ENCODE measurements around the gene SALL4.
"Not testable (repeated sequence)": the region's sequence is repeated elsewhere in the genome, so short reads cannot be mapped to it uniquely, and the experiment has no call there.

SALL4 gene

DNA sequence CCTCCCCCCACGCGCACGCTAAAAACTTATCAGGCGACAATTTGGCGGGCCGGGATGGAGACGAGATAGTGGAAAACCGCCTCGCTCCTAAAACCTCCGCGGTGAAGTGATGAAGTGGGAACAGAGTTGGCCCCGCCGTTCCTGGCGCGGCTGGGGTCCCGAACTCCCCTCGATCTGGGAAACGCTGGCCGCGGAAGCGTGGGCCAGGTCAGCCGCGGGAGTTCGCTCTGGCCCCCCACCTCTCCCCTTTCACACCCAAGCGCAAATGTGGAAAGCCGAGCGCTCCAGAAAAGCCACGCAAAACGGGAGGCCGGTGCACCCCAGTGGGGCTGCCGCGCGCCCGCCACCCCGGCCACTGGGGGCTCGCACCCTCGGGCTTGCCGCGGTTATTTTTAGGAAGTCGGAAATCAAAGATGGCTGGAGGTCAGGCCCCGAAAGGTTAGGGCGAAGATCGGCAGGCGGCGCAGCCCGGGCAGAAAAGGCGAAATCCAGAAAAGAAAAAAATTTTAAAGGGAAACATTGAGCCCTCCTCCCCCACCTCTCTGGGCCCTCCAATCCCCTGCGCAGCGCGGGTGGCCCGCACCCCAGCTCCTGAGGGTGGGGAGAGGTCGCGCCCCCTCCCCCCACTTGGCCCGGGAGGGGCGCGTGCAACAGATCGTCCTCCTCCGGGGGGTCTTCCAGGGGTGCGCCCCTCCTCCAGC is 1.0 kb downstream of the SALL4 start:
- no peak for DNase-seq

DNA sequence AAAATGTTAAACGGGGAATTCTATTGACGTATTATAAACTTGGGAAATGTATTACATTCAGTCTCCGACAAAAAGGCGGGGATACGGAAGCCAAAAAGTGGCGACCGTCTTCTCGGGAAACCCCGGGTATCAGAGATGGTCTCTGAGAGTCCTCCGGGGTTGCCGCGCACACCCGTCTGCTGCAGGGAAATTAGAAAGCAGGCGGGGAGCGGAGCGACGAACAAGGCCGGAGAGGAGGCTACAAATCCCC is 1.5 kb downstream of the SALL4 start:
- DNase-seq: no peak

DNA sequence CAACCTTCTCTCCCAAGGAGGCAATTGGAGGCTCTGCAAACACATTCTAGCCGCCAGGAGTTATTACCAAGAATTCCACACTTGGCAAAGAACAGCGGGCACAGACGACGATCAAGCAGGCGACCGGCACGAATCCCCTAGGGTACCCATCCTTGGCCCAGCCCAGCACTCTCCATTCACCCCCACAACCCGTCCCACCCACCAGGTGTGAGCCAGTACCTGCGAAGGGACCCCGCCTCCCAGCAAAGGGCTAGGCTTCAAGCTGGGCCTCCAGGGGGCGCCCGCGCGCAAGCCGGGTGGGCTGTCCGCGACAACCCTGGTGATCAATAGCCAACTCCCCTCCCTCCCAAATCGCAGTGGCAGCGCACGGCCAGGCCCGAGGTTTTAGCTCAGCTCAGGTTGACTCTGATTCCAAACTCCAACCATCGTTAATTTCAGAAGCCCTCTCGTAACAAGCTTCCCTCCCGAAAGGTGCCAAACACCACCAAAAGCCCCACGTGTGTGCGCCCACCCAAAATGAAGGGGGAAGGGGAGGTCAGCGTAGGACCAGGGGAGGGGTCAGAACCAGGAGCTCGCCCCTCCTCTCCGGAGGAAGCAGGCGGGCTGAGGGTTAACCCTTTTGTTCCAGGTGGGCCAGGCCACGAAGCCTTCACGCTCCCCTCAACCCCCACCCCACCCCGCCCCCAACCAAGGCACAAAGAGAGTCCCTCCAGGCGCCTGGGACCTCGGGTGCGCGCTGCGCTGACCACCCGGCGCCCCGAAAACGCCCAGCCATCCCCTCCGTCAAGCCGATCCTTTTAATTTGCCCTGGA is 2.1 kb downstream of the SALL4 start:
- peak; percentile 75 for DNase-seq

DNA sequence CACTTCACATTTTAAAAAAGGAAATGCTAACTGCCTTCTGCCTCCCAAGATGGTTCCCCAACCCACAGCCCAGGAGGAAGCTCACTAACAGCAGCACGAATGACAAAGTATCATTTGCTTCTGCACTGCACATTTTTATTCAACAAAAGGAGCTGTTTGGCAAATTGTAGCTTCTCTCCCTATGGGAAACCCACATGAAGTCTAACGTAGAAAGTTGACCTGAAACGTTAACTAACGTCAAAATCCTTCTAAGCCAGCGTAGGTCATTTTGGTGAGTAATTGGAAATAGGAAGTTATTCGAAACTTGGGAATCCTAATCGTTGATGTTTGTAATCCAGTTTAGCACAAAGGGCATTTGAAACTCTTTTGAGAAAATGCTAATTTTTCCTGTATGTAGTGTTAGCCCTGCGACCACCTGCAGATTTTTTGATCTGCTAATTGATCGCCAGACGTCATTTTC is 2.9 kb downstream of the SALL4 start:
- no peak for DNase-seq

DNA sequence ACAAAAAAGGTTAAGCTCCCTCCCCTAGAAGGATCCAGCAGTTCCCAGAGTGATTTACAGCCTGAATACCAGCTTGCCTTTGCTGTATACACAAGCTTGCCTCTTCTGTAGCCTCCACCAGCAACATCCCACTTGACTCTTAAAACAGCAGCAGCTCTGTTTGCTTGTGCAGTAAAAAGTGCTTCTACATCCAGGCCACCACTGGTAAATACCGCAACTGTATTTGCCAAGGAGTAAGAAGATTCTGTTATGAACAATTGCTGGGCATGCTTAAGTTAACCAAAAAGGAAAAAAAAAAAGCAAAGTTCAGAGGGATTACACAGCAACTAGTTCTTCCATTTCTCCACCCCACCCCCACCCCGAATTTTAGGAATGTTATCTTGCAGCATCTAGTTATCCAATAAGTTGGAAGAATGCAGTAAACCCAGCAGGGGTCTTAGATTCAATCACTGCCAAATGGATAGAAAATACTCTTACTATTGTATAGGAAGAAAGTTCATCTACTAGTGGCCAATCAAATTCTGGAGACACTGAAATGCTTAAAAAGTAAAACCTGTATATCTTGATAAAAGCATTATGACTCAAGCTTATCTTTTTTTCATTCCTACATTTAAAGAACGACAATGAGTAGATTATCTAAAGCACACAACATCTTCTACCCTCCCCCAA is 4.8 kb downstream of the SALL4 start:
- DNase-seq: no peak

DNA sequence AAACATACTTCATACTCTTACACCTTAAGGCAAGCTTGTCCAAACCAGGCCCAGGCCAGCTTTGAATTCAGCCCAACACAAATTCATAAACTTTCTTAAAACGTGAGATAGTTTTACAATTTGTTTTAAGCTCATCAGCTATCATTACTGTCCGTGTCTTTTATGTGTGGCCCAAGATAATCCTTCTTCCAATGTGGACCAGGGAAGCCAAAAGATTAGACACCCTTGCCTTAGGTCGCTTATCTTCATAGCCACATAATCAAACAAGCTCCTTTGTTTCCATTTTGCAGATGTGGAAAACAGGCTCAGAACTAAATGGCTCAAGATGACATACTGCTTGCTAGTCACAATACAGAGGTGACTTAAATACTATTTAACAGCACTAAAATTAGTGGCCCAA is 6.0 kb downstream of the SALL4 start:
- no peak for DNase-seq

DNA sequence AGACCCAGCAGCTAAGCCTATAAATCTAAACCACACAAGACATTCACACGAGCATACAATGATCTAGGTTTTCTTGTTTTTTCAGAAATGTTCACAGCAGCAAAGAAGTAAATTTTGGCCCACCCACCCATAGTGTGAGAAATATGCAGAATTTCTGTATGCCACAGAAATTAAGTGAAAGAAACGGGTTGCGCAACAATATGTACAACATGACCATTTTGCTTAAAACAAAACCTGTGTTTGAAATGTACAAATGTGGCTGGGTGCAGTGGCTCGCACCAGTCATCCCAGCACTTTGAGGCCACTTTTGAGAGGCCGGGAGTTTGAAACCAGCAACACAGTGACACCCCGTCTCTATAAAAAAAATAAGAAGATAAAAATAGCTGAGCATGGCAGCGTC is 9.4 kb downstream of the SALL4 start:
- no peak for DNase-seq

DNA sequence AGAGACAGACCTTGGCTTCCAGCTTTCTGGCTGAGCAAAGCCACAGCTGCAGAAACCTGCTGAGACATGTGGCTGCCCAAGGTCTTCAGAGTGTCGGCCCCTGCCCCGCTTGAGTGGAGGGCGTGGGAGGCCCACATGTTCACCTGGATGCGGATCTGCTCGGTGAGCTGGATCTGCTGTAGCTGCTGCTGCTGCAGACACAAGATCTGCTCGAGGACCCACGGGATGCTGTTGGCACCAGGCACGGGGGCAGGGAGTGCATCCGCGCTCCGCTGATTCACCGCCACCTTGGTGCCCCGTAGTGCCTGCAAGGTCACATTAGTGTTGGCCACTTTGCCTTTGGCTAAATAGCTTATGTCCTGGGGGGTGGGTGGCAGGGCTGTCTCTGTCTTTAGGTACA is 10.7 kb downstream of the SALL4 start:
- DNase-seq: no peak

DNA sequence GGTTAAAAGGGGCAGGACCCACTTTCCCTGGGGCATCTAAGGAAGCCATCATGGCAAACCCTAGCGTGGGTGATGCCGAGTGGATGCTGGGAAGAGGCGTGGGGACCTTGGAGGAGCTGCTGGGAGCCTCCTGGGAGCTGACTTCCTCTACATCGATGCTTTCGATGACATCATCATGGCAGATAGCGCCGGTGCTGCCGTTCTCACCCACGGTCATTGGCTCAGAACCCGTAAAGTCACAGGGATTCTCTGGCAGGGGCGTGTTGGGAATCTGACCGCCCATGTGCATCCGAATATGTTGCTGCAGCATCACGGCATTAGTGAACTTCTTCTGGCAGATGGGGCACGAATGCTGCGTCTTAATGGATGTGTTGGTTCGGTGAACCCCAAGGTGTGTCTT is 12.1 kb downstream of the SALL4 start:
- no peak for DNase-seq

DNA sequence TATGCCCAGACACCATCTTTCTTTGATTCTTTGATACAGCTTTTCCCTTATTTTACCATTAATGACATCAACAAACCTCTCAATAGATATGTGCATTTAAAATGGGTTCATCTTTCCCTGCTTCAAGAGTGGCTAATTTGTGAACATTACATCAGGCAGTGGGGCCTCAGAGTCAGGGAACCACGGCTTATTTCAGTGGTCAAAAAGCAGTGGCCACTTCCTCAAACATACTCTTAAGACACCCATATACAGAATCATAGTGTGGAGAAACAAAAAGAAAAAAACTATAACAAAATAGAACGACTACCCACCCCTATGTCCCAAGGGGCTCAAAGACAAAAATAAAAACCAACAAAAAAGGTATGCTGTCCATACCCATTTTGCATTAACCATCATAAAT is 12.9 kb downstream of the SALL4 start:
- DNase-seq: no peak

DNA sequence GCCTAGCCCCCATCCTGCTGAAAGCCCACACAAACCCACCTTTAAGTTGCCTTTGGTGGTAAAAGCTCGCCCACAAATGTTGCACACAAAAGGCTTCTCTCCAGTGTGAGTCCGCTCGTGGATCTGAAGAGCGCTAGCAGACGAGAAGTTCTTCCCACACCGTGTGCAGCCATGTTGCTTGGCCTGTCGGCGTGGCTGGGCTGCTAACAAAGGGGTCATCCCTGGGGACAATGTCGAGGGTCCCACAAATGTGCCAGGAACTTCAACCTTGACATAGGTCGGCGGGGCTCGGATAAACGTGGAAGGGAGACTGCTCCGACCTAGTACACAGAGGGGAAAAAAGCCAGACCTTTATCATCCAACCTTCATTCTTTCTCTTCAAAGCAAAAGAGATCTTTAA is 13.5 kb downstream of the SALL4 start:
- DNase-seq: no peak

DNA sequence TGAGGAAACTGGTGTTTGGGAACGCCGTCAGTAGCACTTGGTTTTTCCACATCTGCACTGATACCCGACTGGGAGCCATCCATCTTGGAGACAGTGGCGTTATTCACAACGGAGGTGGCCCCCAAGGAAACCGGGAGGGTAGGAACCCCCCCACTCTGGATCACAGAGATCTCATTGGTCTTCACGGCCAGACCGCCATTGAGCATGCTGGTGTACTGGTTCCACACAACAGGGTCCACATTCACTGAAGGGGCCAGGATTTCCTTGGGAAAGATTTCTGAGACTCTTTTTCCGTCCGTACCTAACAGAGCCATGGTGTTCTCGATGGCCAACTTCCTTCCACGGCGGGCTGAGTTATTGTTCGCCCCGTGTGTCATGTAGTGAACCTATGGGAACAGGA is 18.0 kb downstream of the SALL4 start:
- DNase-seq: no peak

DNA sequence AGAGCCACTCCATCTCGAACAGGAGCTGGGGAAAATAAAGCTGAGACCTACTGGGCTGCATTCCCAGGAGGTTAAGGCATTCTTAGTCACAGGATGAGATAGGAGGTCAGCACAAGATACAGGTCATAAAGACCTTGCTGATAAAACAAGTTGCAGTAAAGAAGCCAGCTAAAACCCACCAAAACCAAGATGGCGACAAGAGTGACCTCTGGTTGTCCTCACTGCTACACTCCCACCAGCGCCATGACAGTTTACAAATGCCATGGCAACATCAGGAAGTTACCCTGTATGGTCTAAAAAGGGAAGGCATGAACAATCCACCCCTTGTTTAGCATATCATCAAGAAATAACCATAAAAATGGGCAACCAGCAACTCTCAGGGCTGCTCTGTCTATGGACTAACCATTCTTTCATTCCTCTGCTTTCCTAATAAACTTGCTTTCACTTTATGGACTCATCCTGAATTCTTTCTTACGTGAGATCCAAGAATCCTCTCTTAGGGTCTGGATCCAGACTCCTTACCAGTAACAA is 24.0 kb downstream of the SALL4 start:
- DNase-seq: not testable (repeated sequence)

DNA sequence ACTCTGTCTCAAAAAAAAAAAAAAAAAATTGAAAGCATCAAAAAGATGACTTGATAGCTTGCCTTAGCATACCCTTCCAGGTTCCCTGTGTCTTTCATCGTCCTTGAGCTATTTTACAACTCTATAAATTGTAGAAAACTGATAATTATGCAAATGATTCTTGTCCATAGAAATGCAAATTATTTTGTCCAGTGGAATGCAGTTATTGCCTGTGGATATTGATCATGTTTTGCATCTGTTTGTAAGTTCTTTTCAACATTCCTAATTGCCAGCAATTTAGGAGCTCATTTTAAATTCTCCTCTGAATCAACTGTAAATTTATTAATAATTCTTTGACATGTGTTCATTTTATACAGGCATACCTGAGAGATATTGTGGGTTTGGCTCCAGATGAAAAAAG is 27.1 kb downstream of the SALL4 start:
- DNase-seq: no peak

DNA sequence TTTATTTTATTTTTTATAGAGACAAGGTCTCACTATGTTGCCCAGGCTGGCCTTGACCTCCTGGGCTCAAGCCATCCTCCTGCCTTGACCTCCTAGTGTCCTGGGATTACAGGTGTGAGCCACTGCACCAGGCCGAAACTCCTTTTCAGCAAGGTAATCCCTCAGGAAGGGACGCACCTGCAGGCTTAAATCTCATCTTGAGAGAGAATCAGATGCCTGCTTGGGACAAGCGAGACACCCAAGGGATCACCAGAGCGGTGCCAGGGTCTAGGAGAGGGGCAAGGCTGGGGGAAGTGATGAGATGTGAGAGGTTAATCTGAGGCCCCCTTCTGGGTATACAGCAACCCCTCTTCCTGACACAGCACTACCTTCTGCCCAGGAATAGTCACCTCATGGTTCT is 30.1 kb downstream of the SALL4 start:
- DNase-seq: no peak

DNA sequence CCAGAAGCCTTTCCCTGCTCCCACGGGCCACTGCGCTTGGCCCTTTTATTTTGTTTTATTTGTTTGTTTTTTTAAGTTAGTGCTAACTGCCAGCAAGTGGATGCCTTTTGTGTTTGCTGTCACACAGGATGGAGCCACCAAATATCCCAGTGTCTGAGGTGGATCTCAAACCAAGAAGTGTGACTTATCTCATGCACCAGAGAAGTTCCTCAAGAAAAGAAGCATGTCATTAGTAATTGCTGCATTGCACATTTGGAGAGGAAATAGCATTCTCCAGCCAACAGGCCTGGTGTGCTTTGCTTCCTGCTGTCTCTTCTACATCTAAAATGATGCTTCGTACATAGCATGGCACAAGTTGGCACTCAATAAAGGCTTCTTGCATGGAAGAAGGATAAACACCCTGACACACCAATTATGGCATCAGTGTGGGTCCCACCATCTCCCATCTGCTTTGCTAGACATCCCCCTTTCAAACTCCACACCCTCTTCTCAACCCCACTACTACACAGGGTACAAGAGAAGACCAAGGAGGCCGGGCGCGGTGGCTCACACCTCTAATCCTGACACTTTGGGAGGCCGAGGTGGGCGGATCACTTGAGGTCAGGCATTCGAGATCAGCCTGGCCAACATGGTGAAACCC is 32.2 kb downstream of the SALL4 start:
- DNase-seq: no peak

DNA sequence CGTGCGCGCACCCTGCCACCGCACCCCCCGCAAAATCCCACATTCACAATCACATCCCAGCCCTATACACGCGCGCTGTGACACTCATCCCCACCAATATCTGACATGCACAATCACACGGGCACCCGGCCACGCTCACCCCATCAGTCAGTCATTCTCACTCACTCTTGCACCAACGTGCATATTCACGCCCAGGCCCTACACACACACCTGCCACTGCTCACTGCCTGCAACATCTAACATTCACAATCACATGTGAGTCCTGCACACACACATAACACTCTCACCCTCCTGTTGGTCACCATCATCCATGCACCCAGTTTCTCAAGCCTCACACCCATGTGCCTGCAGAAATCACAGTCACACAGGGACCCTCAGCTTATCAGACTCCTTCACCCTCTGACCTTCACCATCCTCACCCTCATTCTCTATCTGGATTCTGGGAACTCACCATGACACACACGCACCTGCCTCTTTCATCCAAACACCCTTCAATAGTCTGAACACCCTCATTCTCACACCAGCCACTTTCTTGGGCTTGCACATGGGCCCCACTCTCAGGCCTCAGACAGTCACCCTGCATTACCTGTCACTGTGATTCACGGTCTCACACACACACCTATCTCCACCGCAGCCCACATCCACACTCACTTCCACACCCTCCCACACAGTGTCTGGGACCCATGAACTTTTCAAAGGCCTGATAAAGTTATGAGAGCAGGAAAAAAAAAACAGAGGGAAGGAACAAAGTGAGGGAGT is 33.4 kb downstream of the SALL4 start:
- no peak for DNase-seq

DNA sequence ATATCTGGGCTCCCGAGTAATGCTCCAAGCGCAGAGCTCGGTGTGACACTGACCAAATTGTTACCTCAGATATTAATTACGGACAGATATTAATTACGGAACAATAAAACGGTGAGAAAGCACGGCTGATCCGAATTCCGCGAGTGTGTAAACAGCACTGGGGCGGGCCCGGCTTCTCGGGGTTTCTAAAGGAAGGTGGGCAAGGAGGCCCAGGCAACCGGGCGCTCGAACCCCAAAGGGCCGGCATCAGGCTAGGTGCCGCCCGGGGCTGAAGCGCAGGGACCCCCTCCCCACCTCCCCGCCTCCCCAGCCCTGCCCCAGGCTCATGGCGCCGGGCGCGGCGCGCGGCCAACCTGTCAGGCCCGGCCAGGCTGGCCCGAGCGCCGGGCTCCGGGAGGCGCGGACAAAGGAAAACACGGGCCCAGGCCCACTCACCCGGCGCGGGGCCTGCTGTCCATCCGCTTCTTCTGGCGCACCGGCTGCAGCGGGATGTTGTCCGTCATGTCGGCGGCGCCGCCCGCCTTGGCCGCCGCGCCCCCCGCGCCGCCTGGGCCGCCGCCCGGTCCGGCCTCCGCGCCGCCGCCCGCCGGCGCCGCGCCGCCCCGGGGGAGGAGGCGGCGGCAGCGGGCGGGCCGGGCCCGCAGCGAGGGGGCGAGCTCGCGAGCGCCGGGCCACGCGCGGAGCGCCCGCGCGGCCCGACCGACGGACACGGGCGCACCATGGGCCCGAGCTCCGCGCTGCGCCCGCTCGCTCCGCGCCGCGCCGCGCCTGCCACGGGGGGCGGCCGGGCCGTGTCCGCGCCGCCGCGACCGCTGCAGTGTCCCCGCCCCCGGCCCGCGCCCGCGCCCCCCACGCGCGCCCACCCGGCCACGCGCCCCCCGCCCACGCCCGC is 34.2 kb downstream of the SALL4 start, which contains the start of gene ATP9A:
ATP9A (minus strand) TSS at position 524 of the 892 bp plus-strand sequence; CDS start at position 503, 21 bp downstream.
- no peak for DNase-seq

DNA sequence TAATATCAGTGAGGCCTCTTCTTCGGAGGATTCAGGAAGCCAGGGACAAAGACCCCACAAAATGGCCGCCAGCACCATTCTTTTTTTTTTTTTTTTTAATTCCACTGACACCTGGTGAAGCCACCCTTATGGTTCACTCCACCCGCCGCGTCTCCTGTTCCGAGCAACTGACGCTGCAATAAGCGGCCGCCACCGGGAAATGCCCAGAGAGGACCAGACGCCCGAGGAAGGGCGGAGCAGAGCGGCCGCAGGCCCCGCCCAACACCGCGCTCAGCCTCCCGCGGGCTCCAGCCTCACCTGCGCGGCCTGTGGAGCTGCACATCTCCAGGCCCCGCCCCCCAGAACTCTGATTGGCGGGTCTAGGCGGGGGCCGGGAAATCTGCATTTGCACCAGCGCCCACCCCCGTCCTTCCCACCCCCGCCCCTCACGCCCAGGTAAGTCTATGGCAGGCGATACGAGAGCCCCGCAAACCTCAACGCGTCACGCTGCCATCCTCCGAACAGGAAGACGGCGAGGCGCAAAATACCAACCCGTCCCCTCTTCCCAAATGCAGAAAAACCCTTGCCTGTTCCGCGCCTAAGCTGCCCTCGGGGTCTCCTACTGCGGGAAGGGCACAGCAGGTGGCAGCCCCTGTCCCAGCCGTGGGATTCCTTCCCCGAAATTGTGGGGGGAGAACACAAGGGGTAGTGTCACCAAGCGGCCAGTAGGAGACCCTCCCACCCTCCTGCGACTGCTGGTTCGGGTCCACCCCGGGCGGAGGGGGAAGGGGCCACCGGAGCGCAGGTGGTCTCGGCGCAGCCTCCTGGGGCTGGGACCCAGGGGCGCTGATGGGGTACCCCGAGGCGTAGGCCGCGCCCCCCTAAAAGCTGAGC is 35.1 kb downstream of the SALL4 start:
- DNase-seq: peak; percentile 93

DNA sequence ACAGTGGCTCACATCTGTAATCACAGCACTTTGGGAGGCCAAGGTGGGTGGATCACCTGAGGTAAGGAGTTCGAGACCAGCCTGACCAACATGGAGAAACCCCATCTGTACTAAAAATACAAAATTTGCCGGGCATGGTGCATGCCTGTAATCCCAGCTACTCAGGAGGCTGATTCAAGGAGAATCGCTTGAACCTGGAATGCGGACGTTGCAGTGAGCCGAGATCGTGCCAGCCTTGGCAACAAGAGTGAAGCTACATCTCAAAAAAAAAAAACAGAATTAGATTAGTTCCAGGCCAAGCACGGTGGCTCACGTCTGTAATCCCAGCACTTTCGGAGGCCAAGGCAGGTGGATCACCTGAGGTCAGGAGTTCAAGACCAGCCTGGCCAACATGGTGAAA is 36.9 kb downstream of the SALL4 start:
- DNase-seq: not testable (repeated sequence)

All from COR-L47 (cell line).